ENCODE data around the gene SEC61A1.
A peak's percentile ranks its signal among the peaks of the same experiment; 100 is the strongest.

SEC61A1 gene

GRCh38 chr3:128054367-128054766 lies 2.1 kb downstream of the SEC61A1 start:
- Histone ChIP-seq H3K4me1 (ENCODE audit: control insufficient read depth in 5 of 5, insufficient read depth in 5 of 5, low read length in 5 of 5) (peaks cover 10 to 42% (median 40%) of the 10 kb centered on the region in 5 donors), H3K4me3 (ENCODE audit: low read depth in 1 of 5, low read length in 5 of 5) (peak overlapping the region in 4 of 5 donors; percentile 1 to 91 (median 25)), H3K9ac (ENCODE audit: low read length in 5 of 5) (peak overlapping the region in 4 of 5 donors; percentile 17 to 99 (median 76)), H3K27me3 (ENCODE audit: control insufficient read depth in 5 of 5, insufficient read depth in 4 of 5, low read length in 5 of 5) (no peaks in the 10 kb centered on the region), H3K36me3 (ENCODE audit: control insufficient read depth in 5 of 5, insufficient read depth in 5 of 5, low read length in 5 of 5) (peaks cover 20 to 44% (median 37%) of the 10 kb centered on the region in 5 donors), H3K27ac (ENCODE audit: low read depth, low read length) (peak overlapping the region; percentile 96), H3K9me3 (ENCODE audit: control insufficient read depth in 5 of 5, low read length in 5 of 5) (no peaks in the 10 kb centered on the region)

GRCh38 chr3:128056258-128056657 lies 4.0 kb downstream of the SEC61A1 start:
- Histone ChIP-seq H3K9me3 (ENCODE audit: control insufficient read depth in 5 of 5, low read length in 5 of 5) (no peaks in the 10 kb centered on the region), H3K4me1 (ENCODE audit: control insufficient read depth in 5 of 5, insufficient read depth in 5 of 5, low read length in 5 of 5) (peaks cover 10 to 39% (median 38%) of the 10 kb centered on the region in 5 donors), H3K27ac (ENCODE audit: low read depth, low read length) (no peak overlapping the region), H3K36me3 (ENCODE audit: control insufficient read depth in 5 of 5, insufficient read depth in 5 of 5, low read length in 5 of 5) (peaks cover 36 to 63% (median 56%) of the 10 kb centered on the region in 5 donors), H3K4me3 (ENCODE audit: low read depth in 1 of 5, low read length in 5 of 5) (no peak overlapping the region), H3K27me3 (ENCODE audit: control insufficient read depth in 5 of 5, insufficient read depth in 4 of 5, low read length in 5 of 5) (no peaks in the 10 kb centered on the region), H3K9ac (ENCODE audit: low read length in 5 of 5) (no peak overlapping the region)

GRCh38 chr3:128060473-128061381 lies 8.5 kb downstream of the SEC61A1 start:
- Histone ChIP-seq H3K9me3 (ENCODE audit: control insufficient read depth in 5 of 5, low read length in 5 of 5) (no peaks in the 10 kb centered on the region), H3K27me3 (ENCODE audit: control insufficient read depth in 5 of 5, insufficient read depth in 4 of 5, low read length in 5 of 5) (no peaks in the 10 kb centered on the region), H3K4me3 (ENCODE audit: low read depth in 1 of 5, low read length in 5 of 5) (no peak overlapping the region), H3K36me3 (ENCODE audit: control insufficient read depth in 5 of 5, insufficient read depth in 5 of 5, low read length in 5 of 5) (peaks cover 40 to 97% (median 85%) of the 10 kb centered on the region in 5 donors), H3K27ac (ENCODE audit: low read depth, low read length) (no peak overlapping the region), H3K9ac (ENCODE audit: low read length in 5 of 5) (no peak overlapping the region), H3K4me1 (ENCODE audit: control insufficient read depth in 5 of 5, insufficient read depth in 5 of 5, low read length in 5 of 5) (peaks cover 0 to 6% (median under 1%) of the 10 kb centered on the region in 5 donors)

GRCh38 chr3:128062033-128062745 lies 10.0 kb downstream of the SEC61A1 start:
- Histone ChIP-seq H3K4me3 (ENCODE audit: low read depth in 1 of 5, low read length in 5 of 5) (no peak overlapping the region), H3K9me3 (ENCODE audit: control insufficient read depth in 5 of 5, low read length in 5 of 5) (no peaks in the 10 kb centered on the region), H3K27me3 (ENCODE audit: control insufficient read depth in 5 of 5, insufficient read depth in 4 of 5, low read length in 5 of 5) (no peaks in the 10 kb centered on the region), H3K4me1 (ENCODE audit: control insufficient read depth in 5 of 5, insufficient read depth in 5 of 5, low read length in 5 of 5) (peaks cover 0 to 6% (median 0%) of the 10 kb centered on the region in 5 donors), H3K27ac (ENCODE audit: low read depth, low read length) (no peak overlapping the region), H3K36me3 (ENCODE audit: control insufficient read depth in 5 of 5, insufficient read depth in 5 of 5, low read length in 5 of 5) (peaks cover 32 to 98% (median 91%) of the 10 kb centered on the region in 5 donors), H3K9ac (ENCODE audit: low read length in 5 of 5) (no peak overlapping the region)

GRCh38 chr3:128063865-128064264 lies 11.6 kb downstream of the SEC61A1 start:
- H3K9me3 ChIP-seq (ENCODE audit: control insufficient read depth in 5 of 5, low read length in 5 of 5): no peaks in the 10 kb centered on the region
- peaks cover 0 to 6% (median 0%) of the 10 kb centered on the region in 5 donors for H3K4me1 ChIP-seq (ENCODE audit: control insufficient read depth in 5 of 5, insufficient read depth in 5 of 5, low read length in 5 of 5)
- H3K4me3 ChIP-seq (ENCODE audit: low read depth in 1 of 5, low read length in 5 of 5): no peak overlapping the region
- H3K36me3 ChIP-seq (ENCODE audit: control insufficient read depth in 5 of 5, insufficient read depth in 5 of 5, low read length in 5 of 5): peaks cover 37 to 100% (median 95%) of the 10 kb centered on the region in 5 donors
- H3K27me3 ChIP-seq (ENCODE audit: control insufficient read depth in 5 of 5, insufficient read depth in 4 of 5, low read length in 5 of 5): no peaks in the 10 kb centered on the region
- no peak overlapping the region for H3K27ac ChIP-seq (ENCODE audit: low read depth, low read length)
- no peak overlapping the region for H3K9ac ChIP-seq (ENCODE audit: low read length in 5 of 5)

- no peak overlapping the region for H3K9ac ChIP-seq (ENCODE audit: low read length in 5 of 5)
- peaks cover 0 to 6% (median 0%) of the 10 kb centered on the region in 5 donors for H3K4me1 ChIP-seq (ENCODE audit: control insufficient read depth in 5 of 5, insufficient read depth in 5 of 5, low read length in 5 of 5)
- H3K27me3 ChIP-seq (ENCODE audit: control insufficient read depth in 5 of 5, insufficient read depth in 4 of 5, low read length in 5 of 5): no peaks in the 10 kb centered on the region
- H3K9me3 ChIP-seq (ENCODE audit: control insufficient read depth in 5 of 5, low read length in 5 of 5): no peaks in the 10 kb centered on the region
- no peak overlapping the region for H3K27ac ChIP-seq (ENCODE audit: low read depth, low read length)
- H3K4me3 ChIP-seq (ENCODE audit: low read depth in 1 of 5, low read length in 5 of 5): no peak overlapping the region
- peaks cover 34 to 99% (median 95%) of the 10 kb centered on the region in 5 donors for H3K36me3 ChIP-seq (ENCODE audit: control insufficient read depth in 5 of 5, insufficient read depth in 5 of 5, low read length in 5 of 5)
These were observed 12.7 kb downstream of the SEC61A1 start for GRCh38 chr3:128064962-128065361.

GRCh38 chr3:128066114-128066513 lies 13.9 kb downstream of the SEC61A1 start:
- Histone ChIP-seq H3K27ac (ENCODE audit: low read depth, low read length) (no peak overlapping the region), H3K4me3 (ENCODE audit: low read depth in 1 of 5, low read length in 5 of 5) (no peak overlapping the region), H3K9me3 (ENCODE audit: control insufficient read depth in 5 of 5, low read length in 5 of 5) (no peaks in the 10 kb centered on the region), H3K4me1 (ENCODE audit: control insufficient read depth in 5 of 5, insufficient read depth in 5 of 5, low read length in 5 of 5) (peaks cover 0 to 6% (median 2%) of the 10 kb centered on the region in 5 donors), H3K9ac (ENCODE audit: low read length in 5 of 5) (no peak overlapping the region), H3K36me3 (ENCODE audit: control insufficient read depth in 5 of 5, insufficient read depth in 5 of 5, low read length in 5 of 5) (peaks cover 24 to 99% (median 95%) of the 10 kb centered on the region in 5 donors), H3K27me3 (ENCODE audit: control insufficient read depth in 5 of 5, insufficient read depth in 4 of 5, low read length in 5 of 5) (no peaks in the 10 kb centered on the region)

- H3K27ac ChIP-seq (ENCODE audit: low read depth, low read length): no peak overlapping the region
- no peak overlapping the region for H3K4me3 ChIP-seq (ENCODE audit: low read depth in 1 of 5, low read length in 5 of 5)
- no peak overlapping the region for H3K9ac ChIP-seq (ENCODE audit: low read length in 5 of 5)
- no peaks in the 10 kb centered on the region for H3K9me3 ChIP-seq (ENCODE audit: control insufficient read depth in 5 of 5, low read length in 5 of 5)
- H3K27me3 ChIP-seq (ENCODE audit: control insufficient read depth in 5 of 5, insufficient read depth in 4 of 5, low read length in 5 of 5): no peaks in the 10 kb centered on the region
- peaks cover 19 to 99% (median 95%) of the 10 kb centered on the region in 5 donors for H3K36me3 ChIP-seq (ENCODE audit: control insufficient read depth in 5 of 5, insufficient read depth in 5 of 5, low read length in 5 of 5)
- H3K4me1 ChIP-seq (ENCODE audit: control insufficient read depth in 5 of 5, insufficient read depth in 5 of 5, low read length in 5 of 5): peaks cover 0 to 12% (median 5%) of the 10 kb centered on the region in 5 donors
These were observed 14.4 kb downstream of the SEC61A1 start for GRCh38 chr3:128066676-128067075.

GRCh38 chr3:128067489-128067888 lies 15.3 kb downstream of the SEC61A1 start:
- peaks cover 0 to 18% (median 12%) of the 10 kb centered on the region in 5 donors for H3K4me1 ChIP-seq (ENCODE audit: control insufficient read depth in 5 of 5, insufficient read depth in 5 of 5, low read length in 5 of 5)
- no peaks in the 10 kb centered on the region for H3K9me3 ChIP-seq (ENCODE audit: control insufficient read depth in 5 of 5, low read length in 5 of 5)
- H3K27me3 ChIP-seq (ENCODE audit: control insufficient read depth in 5 of 5, insufficient read depth in 4 of 5, low read length in 5 of 5): no peaks in the 10 kb centered on the region
- H3K36me3 ChIP-seq (ENCODE audit: control insufficient read depth in 5 of 5, insufficient read depth in 5 of 5, low read length in 5 of 5): peaks cover 19 to 99% (median 95%) of the 10 kb centered on the region in 5 donors
- no peak overlapping the region for H3K9ac ChIP-seq (ENCODE audit: low read length in 5 of 5)
- H3K4me3 ChIP-seq (ENCODE audit: low read depth in 1 of 5, low read length in 5 of 5): no peak overlapping the region
- H3K27ac ChIP-seq (ENCODE audit: low read depth, low read length): no peak overlapping the region
